ENCODE data around the gene E2F4.
A peak's percentile ranks its signal among the peaks of the same experiment; 100 is the strongest.

The E2F4 gene
- total RNA-seq, result 38.0 to 93.0 (median 56.6) reads per million in 17 experiments

- DNase-seq, result peak; percentile 96 to 98 (median 98)
Observed at GRCh38 chr16:67191995-67192681, at the start of gene E2F4. TSS of gene E2F4 (plus strand) at chr16:67192155. CDS start at chr16:67192228, 73 bp downstream.

DNA sequence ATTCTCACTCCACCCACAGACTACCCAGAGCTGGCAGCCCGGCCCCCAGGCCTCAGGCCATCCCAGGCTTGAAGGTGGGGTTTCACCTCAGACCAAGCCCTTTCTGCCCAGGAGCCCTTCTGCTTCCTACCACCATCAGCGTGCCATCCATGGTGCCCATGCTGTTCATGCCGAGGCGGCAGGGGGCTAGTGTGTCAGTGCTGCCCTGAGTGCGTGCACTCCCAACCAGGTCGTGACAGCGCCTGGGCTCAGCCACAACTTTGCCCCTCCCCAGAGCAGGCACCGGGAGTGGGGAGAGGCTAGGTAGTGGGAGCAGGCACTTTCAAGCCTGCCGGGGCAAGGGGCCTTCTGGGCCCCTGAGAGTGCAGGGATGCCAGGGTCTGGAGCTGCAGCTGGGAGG lies 49.6 kb upstream of the E2F4 start:
- DNase-seq, result no peak

DNA sequence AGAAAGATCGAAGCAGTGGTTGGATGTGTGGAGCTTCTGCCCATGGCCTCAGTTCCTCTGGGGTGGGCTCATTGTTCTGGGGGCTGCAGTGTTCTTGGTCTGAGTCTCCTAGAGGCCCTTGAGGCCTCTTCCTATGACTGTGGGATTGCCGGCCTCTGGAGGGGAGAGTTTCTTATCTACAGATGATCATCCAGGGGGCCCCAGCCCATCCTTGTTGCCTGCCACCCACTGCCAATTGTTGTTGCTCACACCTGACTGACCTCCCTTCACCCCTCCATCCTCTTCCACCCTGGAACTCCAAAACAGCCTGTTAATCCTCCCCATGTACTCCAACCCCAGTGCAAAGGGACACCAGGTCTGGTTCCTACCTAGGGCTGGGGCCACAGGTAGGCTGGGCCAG lies 47.0 kb upstream of the E2F4 start:
- DNase-seq, result no peak

DNA sequence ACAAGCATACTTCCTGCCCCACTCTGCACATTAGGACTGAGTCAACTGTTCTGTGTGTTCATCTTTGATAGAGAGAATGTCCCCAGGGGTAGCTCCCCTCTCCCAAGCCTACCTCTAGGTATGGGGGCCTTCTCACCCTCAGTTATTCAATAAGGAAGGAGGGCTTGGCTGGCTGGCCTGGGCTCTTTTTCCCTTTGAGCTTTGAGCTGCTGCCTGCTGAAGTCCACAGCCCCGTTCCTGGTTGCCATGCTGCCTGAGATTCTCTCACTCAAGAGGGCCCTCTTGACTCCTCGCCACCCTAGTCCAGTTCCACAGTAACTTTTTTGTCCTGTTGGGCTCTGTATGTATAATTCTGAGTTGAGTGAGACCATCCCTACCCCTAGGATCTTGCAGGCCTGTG lies 46.2 kb upstream of the E2F4 start:
- DNase-seq, result no peak

DNA sequence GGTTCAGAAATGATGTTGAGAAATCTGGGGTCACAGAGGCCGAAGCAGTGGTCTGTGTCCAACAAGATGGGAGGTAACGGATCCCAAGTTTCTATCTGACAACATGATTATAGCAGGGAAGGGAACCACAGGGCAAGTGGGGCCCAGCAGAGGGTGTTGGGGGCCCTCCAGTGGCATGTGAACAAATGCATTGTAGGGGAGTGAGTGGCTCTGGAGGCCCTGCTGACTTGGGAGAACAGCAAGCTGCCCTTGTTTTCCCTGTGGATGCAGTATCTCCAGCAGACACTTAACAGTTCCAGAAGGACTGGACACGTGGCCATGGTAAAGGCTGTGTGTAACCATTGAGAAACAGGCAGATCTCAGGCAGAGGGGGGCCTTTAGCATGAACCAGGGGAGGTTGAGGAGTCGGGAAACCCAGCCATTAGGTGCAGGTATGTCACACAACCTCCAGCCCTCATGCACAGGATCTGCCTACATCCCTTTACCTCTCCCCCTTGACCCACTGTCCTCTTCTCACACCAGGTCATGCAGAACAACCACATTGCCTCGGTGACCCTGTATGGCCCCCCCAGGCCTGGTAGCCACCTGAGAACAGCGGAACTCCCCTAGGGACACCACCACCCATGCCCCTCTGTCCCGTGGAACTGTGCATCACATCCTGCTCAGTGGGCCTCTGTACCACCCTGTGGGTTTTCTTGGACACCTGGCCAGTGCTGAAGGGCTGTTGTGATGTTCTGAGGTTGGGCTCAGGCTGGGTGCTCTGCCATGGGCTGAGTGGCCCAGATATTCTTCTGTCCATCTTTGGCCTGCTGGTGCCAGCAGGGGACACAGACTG lies 45.2 kb upstream of the E2F4 start:
- no peak for DNase-seq

DNA sequence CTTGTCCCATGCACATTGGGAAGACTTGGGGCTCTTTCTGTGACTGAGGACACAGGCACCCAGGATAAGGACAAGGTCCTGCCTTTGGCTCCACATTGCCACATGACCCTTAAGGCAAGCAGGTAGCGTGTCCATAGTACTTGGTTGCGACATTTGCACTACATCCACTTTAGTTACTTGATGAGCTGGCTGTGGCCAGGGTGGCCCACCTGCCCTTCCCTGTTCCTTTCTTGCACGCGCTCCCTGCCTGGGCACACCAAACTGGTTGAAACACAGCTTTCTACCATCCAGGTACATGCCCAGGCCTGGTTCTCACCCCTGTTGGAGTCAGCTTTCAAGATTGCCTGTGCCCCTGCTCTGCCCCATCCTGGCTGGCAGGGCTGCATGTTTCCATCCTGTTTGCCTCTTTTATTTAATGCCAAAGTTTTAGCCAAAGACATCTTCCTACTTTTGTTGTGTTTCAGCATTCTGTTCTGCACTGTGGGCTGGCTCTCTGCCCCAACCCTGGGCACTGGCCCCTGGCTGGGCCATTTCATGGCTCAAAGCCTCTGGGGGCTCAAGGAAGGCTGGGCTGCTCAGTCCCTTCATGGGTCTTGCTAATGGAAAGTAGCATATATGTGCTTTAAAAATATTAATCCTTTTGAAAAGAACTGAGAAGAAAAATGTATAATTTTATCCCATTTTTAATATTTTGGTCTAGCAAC lies 44.4 kb upstream of the E2F4 start:
- DNase-seq, result no peak

DNA sequence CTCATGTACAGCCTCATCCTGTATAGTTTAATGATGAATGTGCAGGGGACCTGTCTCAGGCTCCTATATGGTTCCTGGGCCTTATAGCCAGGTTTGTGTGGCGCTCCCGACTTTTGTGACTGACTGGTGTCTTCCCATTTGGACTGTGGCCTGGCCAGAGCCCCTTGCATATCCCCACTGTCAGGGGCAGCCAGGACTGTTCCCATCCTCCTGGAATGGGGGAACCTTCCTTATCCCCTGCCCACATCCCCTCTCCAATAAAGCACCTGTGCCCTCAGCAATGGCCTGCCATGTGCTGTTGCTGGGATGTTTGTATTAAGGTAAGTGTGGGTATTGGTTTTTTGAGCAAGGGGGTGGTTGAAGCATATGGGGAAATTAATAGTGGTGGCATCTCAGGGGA lies 43.7 kb upstream of the E2F4 start:
- no peak for DNase-seq

- no peak for DNase-seq
Observed at GRCh38 chr16:67148656-67149275, 43.2 kb upstream of the E2F4 start.

DNA sequence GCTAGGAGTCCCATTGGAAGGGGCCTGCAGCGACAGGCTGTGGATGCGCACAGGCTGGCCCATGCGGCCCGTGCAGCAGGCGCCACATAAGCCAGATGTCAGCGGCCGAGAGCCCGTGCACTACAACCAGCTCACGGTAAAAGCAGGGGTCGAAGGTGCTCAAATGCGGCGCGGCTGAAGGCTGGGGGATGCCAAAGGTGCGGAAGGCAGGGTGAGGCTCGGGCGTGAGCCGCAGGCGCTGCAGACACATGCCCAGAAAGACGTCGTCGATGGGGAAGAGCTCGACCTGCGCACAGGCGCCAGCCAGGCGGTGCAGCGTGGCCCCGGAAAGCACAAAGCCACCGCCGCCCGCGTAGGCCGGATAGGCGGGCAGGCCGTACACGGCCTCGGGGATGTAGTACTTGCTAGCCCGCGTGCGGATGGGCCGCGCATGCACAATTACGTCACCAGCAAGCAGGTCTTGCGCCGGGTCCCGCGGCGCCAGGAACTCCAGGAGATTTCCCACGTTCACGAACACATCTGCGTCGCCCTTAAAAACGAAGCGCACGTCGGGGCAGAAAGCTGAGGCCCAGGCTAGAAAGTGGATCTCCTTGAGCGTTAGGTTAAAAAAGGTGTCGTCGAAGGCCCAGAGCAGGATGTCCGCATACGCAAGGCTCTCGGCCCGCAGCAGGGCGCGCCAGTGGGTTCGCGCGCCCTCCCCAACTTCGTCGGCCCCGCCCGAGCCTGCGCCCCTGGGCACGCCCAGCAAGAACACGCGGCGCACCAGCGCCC lies 42.5 kb upstream of the E2F4 start:
- no peak for DNase-seq

DNA sequence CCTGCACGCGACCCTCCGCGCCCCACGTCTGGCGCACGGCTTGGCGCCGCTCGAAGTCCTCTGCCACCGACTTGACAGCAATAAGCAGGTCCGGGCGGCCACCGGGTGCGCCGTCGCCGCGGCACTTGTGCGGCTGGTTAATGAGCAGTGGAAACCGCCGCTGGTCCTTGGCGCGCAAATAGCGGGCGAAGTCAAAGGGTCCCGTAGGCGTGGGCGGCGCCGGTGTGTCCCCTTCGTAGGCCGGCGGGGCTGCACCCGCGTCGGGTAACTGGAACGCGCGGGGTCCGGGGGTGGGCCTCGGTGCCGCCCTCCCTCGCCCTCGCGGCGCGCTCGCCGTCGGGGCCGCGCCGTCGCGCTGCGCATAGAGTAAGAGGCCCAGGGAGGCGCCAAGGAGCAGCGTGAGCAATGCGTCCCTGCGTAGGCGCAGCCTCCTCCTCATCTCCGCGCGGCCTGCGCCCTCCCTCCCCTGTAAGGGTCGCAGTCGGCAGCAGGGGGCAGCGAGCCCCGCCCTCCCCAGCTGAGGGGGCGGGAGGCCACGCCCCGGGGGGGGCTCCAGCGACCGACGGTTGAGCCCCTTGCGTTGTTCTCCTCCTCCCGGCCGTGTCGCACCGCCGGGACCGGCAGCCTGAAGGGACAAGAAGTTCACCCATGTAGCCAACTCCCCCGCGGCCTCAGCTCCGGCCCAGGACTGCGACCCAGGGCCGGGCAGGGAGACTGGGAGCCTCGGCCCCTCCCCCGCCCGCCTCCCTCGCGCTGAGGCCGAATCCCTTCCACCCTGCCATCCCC lies 41.7 kb upstream of the E2F4 start:
- DNase-seq, result peak in 3 of 4 experiments; percentile 45 to 70 (median 61)

GRCh38 chr16:67150833-67151396 lies 41.0 kb upstream of the E2F4 start, which contains the start of gene B3GNT9:
TSS of gene B3GNT9 (minus strand) at chr16:67150998. CDS start at chr16:67150485, 513 bp downstream.
- DNase-seq, result peak in 3 of 4 experiments; percentile 38 to 53 (median 43)

DNA sequence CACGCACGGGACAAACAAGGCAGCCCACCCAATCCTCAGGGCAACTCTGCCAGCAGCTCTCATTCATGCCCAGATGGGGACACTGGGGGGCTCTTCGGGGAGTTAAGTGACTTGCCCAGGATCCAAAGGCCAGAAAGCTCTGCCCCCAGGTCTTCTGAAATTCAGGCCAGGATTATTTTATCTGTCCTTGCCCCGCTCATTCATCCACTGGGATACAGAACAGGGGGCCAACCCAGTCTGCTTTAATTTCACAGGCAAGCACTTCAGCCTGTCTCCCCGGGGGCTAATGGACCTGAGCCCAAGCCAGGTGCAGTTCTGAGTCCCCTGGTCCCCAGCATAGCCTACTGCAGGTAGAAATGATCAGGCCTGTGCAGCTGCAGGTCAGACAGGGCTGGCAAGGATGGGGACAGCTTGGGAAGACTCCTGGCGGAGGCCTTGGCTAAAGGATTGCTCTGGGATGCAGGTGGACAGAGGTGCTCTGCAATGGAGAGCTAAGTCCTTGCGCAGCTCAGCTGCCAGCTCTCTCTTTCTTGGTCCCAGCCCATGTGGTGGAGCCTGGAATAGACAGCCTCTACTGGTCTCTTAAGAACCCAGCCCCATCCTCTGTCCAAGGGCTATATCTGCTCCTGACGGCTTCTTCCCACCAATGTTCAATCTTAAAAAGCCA lies 40.4 kb upstream of the E2F4 start:
- peak in 1 of 4 experiments; percentile 17 for DNase-seq

DNA sequence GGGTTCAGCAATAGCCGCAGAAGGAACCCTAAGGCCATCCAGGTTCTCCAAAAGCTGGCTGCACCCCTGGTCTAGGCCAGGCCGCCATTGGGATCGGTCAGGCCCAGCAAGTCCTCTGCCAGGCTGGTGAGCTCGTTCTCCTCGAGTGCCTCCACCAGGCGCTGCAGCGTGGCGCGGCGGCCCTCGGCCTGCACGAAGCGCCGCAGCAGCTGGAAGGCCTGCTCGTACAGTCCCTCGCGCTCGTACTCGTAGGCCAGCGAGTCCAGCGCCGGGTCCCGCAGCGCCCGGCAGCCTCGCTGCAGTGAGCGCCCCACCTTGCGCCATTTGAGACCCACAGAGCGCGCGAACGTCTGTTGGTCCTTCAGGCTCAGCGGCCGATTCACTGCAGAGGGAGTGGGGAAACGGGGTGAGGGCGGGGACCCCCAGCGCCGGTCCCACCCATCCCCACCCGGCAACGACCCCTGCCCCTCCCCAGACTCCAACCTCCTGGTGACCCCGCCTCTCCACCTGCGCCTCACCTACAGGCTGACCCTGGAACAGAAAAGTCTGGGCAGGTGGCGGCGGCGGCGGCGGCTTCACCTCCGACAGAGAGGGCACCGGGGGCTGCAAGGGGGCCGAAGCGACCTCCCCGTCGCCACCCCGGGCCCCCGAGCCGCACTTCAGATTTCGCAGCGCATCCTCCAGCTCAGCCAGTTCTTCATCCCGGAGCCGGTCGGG lies 37.2 kb upstream of the E2F4 start:
- no peak for DNase-seq

GRCh38 chr16:67155295-67156142 lies 36.4 kb upstream of the E2F4 start:
- DNase-seq, result peak; percentile 82 to 94 (median 90)

DNA sequence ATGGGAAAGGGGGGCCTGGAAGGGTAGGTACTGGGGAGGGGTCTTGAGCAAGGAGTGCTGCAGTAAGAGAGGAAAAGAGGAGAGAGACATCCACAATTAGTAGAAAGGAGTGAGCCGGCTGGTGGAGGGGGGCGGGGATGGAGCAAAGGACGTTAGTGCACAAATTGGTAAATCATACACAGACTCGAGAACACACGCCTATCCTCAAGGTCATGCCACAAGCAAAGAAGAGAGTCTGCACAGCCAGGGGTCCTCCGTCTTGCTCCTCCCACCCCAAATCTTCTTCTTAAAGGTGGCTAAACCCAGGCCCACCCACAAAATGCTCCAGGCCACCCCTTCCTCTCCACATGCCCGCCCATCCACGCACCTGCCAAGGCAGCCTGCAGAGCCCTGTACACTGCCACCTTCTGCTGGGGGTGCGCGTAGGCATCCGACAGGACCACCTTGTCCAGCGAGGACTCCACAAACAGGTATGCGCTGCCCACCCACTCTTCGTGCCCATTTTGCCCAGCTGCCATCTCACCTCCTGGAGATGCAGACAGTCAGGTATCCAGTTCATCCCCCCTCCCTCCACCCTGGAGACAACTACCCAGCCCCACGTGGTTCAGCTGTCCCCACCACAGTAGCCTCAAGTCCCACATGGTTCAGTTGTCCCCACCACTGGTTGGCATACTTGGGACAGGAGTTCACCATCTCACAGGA lies 35.7 kb upstream of the E2F4 start:
- no peak for DNase-seq

- no peak for DNase-seq
Observed at GRCh38 chr16:67157106-67157748, 34.7 kb upstream of the E2F4 start.

Measured in suppressor macrophage (primary cell).